Body of pancreas (tissue), 4 donors: Measurements from ENCODE around the gene ADCY10.

Experiments
- POLR2A ChIP-seq, 3 donors: fragments of 450-650 bp; IDR thresholded peaks; one replicate each; pipeline ENCODE4 v1.6.1; 2016; ENCODE audit warnings: antibody characterized with exemption in 3 of 3, mild to moderate bottlenecking in 2 of 3
- TF ChIP-seq, protein P1 (sequence below), 7 experiments: fragments of 450-650 bp in 4 of 7; fragments of 200-600 bp in 3 of 7; sonication (generic) in 3 of 7; IDR thresholded peaks; one replicate each; pipeline ENCODE4 v1.5.1; 2016 to 2019; ENCODE audit warnings: antibody characterized with exemption in 7 of 7

- TF ChIP-seq POLR2A (IDR thresholded peaks at IDR 0.05) = no peak
- TF ChIP-seq, protein P1, sequence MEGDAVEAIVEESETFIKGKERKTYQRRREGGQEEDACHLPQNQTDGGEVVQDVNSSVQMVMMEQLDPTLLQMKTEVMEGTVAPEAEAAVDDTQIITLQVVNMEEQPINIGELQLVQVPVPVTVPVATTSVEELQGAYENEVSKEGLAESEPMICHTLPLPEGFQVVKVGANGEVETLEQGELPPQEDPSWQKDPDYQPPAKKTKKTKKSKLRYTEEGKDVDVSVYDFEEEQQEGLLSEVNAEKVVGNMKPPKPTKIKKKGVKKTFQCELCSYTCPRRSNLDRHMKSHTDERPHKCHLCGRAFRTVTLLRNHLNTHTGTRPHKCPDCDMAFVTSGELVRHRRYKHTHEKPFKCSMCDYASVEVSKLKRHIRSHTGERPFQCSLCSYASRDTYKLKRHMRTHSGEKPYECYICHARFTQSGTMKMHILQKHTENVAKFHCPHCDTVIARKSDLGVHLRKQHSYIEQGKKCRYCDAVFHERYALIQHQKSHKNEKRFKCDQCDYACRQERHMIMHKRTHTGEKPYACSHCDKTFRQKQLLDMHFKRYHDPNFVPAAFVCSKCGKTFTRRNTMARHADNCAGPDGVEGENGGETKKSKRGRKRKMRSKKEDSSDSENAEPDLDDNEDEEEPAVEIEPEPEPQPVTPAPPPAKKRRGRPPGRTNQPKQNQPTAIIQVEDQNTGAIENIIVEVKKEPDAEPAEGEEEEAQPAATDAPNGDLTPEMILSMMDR (IDR thresholded peaks at IDR 0.05) = no peak
Measured at GRCh38 chr1:167815650-167816049, 98.3 kb downstream of the ADCY10 start.
